ENCODE results near the gene GALNT18. TPM values are rescaled to one million over a fixed set of nuclear protein-coding genes. Genes with fewer than 3 reads are reported as not detected.

GALNT18 gene
- total and polyA plus RNA-seq, 7 donors: 4.6 to 32.4 (median 8.3) TPM

DNA sequence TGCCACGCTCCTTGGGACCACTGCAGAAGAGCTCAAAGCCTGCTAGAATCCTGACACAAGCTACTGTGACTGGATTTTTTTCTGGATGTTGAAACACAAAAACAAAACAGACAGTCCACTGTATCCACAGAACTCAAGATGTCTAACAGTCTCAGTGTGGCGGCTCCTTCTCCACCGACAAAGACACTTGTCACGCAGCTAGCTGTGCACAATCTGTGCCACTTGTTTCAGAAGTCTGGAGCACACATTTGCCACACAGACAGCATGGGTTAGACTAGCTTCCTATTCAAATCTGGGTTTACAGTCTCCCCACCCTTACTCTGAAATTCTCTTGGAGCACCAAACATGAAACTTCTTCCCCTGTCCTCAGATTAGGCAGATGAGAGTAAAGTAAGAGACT, 99.2 kb downstream of the GALNT18 start:
- intact Hi-C loops (cut with DNase I): no loop called here
- TF ChIP-seq, protein P1, sequence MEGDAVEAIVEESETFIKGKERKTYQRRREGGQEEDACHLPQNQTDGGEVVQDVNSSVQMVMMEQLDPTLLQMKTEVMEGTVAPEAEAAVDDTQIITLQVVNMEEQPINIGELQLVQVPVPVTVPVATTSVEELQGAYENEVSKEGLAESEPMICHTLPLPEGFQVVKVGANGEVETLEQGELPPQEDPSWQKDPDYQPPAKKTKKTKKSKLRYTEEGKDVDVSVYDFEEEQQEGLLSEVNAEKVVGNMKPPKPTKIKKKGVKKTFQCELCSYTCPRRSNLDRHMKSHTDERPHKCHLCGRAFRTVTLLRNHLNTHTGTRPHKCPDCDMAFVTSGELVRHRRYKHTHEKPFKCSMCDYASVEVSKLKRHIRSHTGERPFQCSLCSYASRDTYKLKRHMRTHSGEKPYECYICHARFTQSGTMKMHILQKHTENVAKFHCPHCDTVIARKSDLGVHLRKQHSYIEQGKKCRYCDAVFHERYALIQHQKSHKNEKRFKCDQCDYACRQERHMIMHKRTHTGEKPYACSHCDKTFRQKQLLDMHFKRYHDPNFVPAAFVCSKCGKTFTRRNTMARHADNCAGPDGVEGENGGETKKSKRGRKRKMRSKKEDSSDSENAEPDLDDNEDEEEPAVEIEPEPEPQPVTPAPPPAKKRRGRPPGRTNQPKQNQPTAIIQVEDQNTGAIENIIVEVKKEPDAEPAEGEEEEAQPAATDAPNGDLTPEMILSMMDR (IDR thresholded peaks at IDR 0.05): no peak

DNA sequence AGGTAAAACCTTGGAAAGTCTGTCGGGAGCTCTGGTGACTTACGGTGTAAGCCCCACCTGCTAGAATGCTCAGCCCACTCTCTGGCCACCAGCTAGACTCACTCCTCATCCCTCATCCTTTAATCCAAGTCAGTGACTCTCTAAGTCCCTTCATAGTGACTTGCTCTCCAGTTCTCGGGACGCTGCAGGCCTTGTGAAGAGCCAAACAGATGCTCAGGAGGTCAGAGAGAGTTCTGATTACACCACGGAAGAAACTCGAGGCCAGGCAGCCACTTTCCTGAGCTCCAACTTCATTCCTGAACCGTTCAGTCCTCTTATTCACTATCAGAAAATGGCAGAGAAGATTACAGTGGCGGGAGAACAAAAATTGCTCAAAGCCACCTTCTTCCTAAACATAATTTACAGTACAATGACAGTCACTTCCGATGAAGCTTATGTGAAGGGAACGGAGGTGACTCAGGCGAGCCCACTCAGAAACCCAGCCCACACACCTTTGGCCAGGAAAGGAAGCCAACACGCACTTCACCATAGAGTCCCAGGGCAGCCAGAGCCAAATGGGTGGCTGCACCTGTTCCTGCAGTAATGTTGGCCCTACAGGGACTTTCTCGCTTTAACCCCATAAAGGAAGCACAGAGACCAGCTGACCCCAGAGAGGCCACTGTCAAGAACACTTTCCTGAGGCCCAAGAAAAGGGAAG, 100.4 kb downstream of the GALNT18 start:
- intact Hi-C loops (cut with DNase I): no loop called here
- TF ChIP-seq, protein P1 (IDR thresholded peaks at IDR 0.05): no peak

More for the DNA sequence above, 99.2 kb downstream of the GALNT18 start:
- Histone ChIP-seq H3K27ac (no peak overlapping the region), H3K9me3 (no peaks in the 10 kb centered on the region), H3K27me3 (ENCODE audit: insufficient read depth in 3 of 3, low read length in 2 of 3) (no peaks in the 10 kb centered on the region), H3K4me3 (no peak overlapping the region), H3K36me3 (ENCODE audit: insufficient read depth in 1 of 2, low read depth in 1 of 2) (no peaks in the 10 kb centered on the region), H3K4me1 (peaks cover 24% of the 10 kb centered on the region)
- no peak for DNase-seq
- no peak for ATAC-seq
- WGBS, 3 donors: 91 to 98% (median 92%) methylated on average over 4 of the region's 4 CpGs

DNA sequence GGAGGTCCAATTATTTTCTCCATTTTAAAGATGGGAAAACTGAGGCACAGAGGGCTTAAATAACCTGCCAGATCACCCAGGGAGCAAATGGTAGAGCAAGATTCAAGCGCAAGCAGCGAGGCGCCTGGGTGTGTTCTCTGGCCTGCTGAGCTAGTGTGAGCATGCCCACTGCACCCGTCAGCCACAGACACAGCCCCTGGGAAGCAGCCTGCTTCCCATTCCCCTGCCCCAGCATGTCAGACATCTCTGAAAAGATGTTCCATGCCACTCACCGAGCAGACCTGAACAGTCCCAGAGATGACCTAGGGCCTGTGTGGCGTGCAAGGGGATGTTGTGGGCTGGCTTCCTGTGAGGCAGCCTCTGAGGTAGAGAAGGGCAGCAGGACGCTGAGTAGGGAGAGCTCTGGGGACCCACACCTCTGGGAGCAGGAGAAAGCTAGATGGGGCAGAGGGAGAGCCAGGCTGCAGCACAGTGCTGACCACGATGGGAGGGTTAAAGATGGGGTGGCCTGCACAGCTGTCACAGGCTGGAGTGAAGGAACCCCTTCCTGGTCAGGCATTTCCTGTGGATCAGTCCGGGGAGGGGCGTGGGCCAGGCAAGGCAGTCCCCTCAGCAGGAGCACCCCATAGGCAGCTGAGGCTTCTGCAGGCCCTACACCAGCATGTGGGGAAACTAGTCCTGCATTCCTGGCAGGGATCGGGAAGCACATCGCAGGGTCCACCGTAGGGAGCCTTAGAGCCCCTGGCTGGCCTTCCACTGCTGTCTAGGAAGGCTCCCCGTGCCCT, 101.4 kb downstream of the GALNT18 start:
- Histone ChIP-seq H3K4me3 (no peak overlapping the region), H3K36me3 (ENCODE audit: insufficient read depth in 1 of 2, low read depth in 1 of 2) (no peaks in the 10 kb centered on the region), H3K27ac (peak overlapping the region; percentile 57), H3K9me3 (no peaks in the 10 kb centered on the region), H3K27me3 (ENCODE audit: insufficient read depth in 3 of 3, low read length in 2 of 3) (no peaks in the 10 kb centered on the region), H3K4me1 (peaks cover 24% of the 10 kb centered on the region)
- 61 to 75% (median 71%) methylated on average over 13 to 14 of the region's 14 CpGs for WGBS, 3 donors
- intact Hi-C loops (cut with DNase I): no loop called here
- TF ChIP-seq, protein P1 (IDR thresholded peaks at IDR 0.05): no peak
- no peak for DNase-seq
- ATAC-seq: peak; percentile 2 to 12 (median 10)

More for the DNA sequence above, 100.4 kb downstream of the GALNT18 start:
- H3K27ac ChIP-seq: peak overlapping the region; percentile 57
- H3K36me3 ChIP-seq (ENCODE audit: insufficient read depth in 1 of 2, low read depth in 1 of 2): no peaks in the 10 kb centered on the region
- no peaks in the 10 kb centered on the region for H3K9me3 ChIP-seq
- H3K27me3 ChIP-seq (ENCODE audit: insufficient read depth in 3 of 3, low read length in 2 of 3): no peaks in the 10 kb centered on the region
- no peak overlapping the region for H3K4me3 ChIP-seq
- peaks cover 24% of the 10 kb centered on the region for H3K4me1 ChIP-seq
- WGBS, 3 donors: 19 to 36% (median 19%) methylated on average over 13 of the region's 13 CpGs
- DNase-seq (peak in 1 of 2 donors; percentile 65), ATAC-seq (peak; percentile 83 to 94 (median 89))

DNA sequence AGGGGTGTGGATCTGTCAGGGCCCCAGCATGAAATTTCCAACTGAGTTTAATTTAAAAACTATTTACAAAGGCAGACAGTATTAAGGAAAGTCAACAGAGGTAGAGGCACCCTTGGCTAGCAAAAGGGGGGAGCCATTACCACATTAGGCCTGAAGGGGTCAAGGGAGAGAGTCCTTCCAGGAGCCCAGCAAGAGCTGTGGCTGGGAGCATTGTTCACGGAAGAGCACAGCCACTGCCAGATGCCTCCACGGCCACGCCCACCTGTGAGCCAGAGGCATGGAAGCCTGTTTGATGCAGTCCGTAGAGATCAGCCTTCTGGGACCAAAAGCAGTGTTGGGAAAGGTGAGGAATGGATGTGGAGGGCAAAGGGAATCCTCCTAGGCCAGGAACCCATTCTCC, 102.6 kb downstream of the GALNT18 start:
- TF ChIP-seq, protein P1 (IDR thresholded peaks at IDR 0.05): no peak
- WGBS, 3 donors: 67 to 89% (median 68%) methylated on average over 4 of the region's 4 CpGs
- Histone ChIP-seq H3K4me3 (no peak overlapping the region), H3K9me3 (no peaks in the 10 kb centered on the region), H3K4me1 (peaks cover 24% of the 10 kb centered on the region), H3K27me3 (ENCODE audit: insufficient read depth in 3 of 3, low read length in 2 of 3) (no peaks in the 10 kb centered on the region), H3K36me3 (ENCODE audit: insufficient read depth in 1 of 2, low read depth in 1 of 2) (no peaks in the 10 kb centered on the region), H3K27ac (no peak overlapping the region)
- DNase-seq: no peak
- intact Hi-C loops (cut with DNase I): loop anchor here in 1 of 2 donors (10.0 kb wide), 1 partner anchor 266 kb away; no protein-coding TSS in a partner anchor
- ATAC-seq: no peak
